ENCODE data around the gene ASIC1.
"Not testable (repeated sequence)": the region's sequence is repeated elsewhere in the genome, so short reads cannot be mapped to it uniquely, and the experiment has no call there.

ASIC1 gene

GRCh38 chr12:50061946-50062686 lies 4.7 kb downstream of the ASIC1 start:
- no peak for DNase-seq (ENCODE audit: low read depth)

GRCh38 chr12:50062728-50063460 lies 5.5 kb downstream of the ASIC1 start:
- no peak for DNase-seq (ENCODE audit: low read depth)

GRCh38 chr12:50065726-50066310 lies 8.4 kb downstream of the ASIC1 start:
- DNase-seq (ENCODE audit: low read depth): no peak

GRCh38 chr12:50066402-50066801 lies 9.0 kb downstream of the ASIC1 start:
- DNase-seq (ENCODE audit: low read depth): no peak

- no peak for DNase-seq (ENCODE audit: low read depth)
Measured at GRCh38 chr12:50069069-50069468, 11.7 kb downstream of the ASIC1 start.

GRCh38 chr12:50069539-50069938 lies 12.1 kb downstream of the ASIC1 start:
- no peak for DNase-seq (ENCODE audit: low read depth)

GRCh38 chr12:50070314-50071060 lies 13.1 kb downstream of the ASIC1 start:
- DNase-seq (ENCODE audit: low read depth): peak; percentile 64

GRCh38 chr12:50072198-50072907 lies 15.0 kb downstream of the ASIC1 start:
- DNase-seq (ENCODE audit: low read depth): no peak

- DNase-seq (ENCODE audit: low read depth): no peak
Measured at GRCh38 chr12:50073206-50073605, 15.8 kb downstream of the ASIC1 start.

- no peak for DNase-seq (ENCODE audit: low read depth)
Measured at GRCh38 chr12:50073712-50074111, 16.3 kb downstream of the ASIC1 start.

GRCh38 chr12:50074936-50075807 lies 17.8 kb downstream of the ASIC1 start:
- DNase-seq (ENCODE audit: low read depth): no peak

GRCh38 chr12:50075808-50076170 lies 18.4 kb downstream of the ASIC1 start:
- DNase-seq (ENCODE audit: low read depth): no peak

- no peak for DNase-seq (ENCODE audit: low read depth)
Measured at GRCh38 chr12:50077099-50077498, 19.7 kb downstream of the ASIC1 start.

- no peak for DNase-seq (ENCODE audit: low read depth)
Measured at GRCh38 chr12:50078281-50078680, 20.9 kb downstream of the ASIC1 start.

GRCh38 chr12:50079771-50080170 lies 22.4 kb downstream of the ASIC1 start:
- DNase-seq (ENCODE audit: low read depth): no peak

- DNase-seq (ENCODE audit: low read depth): no peak
Measured at GRCh38 chr12:50081096-50081808, 23.9 kb downstream of the ASIC1 start.

- DNase-seq (ENCODE audit: low read depth): no peak
Measured at GRCh38 chr12:50082644-50083043, 25.2 kb downstream of the ASIC1 start.

- DNase-seq (ENCODE audit: low read depth): no peak
Measured at GRCh38 chr12:50083301-50083700, 25.9 kb downstream of the ASIC1 start.

- DNase-seq (ENCODE audit: low read depth): not testable (repeated sequence)
Measured at GRCh38 chr12:50084409-50084774, 27.0 kb downstream of the ASIC1 start.
